ENCODE data around the gene GPC3. TPM values are rescaled to one million over a fixed set of nuclear protein-coding genes. Genes with fewer than 3 reads are reported as not detected.

Gene GPC3
- total RNA-seq, 6 experiments from 2014 or later = 0.31 to 6.8 (median 1.8) TPM

DNA sequence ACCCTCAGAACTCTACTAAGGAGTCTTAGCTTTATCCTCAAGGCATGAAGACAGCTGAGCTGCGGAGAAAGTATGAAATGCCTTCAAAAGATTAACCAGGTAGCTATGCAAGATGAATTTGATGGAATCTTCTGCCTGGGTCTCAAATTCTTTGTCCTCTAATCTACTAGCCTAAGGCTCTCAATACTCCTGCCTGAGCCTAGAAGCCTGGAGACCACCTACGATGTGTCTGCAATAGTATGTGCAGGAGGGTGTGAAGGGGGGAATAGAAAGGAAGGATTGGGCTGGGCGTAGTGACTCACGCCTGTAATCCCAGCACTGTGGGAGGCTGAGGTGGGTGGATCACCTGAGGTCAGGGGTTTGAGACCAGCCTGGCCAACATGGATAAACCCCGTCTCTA lies 391.9 kb downstream of the GPC3 start:
- H3K4me3 ChIP-seq = no peak overlapping the region
- no peak for TF ChIP-seq POLR2A (IDR thresholded peaks at IDR 0.05)
- TF ChIP-seq, protein P1, sequence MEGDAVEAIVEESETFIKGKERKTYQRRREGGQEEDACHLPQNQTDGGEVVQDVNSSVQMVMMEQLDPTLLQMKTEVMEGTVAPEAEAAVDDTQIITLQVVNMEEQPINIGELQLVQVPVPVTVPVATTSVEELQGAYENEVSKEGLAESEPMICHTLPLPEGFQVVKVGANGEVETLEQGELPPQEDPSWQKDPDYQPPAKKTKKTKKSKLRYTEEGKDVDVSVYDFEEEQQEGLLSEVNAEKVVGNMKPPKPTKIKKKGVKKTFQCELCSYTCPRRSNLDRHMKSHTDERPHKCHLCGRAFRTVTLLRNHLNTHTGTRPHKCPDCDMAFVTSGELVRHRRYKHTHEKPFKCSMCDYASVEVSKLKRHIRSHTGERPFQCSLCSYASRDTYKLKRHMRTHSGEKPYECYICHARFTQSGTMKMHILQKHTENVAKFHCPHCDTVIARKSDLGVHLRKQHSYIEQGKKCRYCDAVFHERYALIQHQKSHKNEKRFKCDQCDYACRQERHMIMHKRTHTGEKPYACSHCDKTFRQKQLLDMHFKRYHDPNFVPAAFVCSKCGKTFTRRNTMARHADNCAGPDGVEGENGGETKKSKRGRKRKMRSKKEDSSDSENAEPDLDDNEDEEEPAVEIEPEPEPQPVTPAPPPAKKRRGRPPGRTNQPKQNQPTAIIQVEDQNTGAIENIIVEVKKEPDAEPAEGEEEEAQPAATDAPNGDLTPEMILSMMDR (IDR thresholded peaks at IDR 0.05) = no peak
- DNase-seq (no peak), ATAC-seq (no peak)
- H3K36me3 ChIP-seq = no peaks in the 10 kb centered on the region
- H3K27me3 ChIP-seq = no peaks in the 10 kb centered on the region
- intact Hi-C loops (cut with DNase I) = no loop called here
- 62% methylated on average over 4 of the region's 5 CpGs for WGBS (ENCODE audit: insufficient coverage, low coverage, low lambda C conversion rate, missing lambda C conversion rate)
- no peak overlapping the region for H3K27ac ChIP-seq
- H3K4me1 ChIP-seq = no peaks in the 10 kb centered on the region
- H3K9me3 ChIP-seq = no peaks in the 10 kb centered on the region

DNA sequence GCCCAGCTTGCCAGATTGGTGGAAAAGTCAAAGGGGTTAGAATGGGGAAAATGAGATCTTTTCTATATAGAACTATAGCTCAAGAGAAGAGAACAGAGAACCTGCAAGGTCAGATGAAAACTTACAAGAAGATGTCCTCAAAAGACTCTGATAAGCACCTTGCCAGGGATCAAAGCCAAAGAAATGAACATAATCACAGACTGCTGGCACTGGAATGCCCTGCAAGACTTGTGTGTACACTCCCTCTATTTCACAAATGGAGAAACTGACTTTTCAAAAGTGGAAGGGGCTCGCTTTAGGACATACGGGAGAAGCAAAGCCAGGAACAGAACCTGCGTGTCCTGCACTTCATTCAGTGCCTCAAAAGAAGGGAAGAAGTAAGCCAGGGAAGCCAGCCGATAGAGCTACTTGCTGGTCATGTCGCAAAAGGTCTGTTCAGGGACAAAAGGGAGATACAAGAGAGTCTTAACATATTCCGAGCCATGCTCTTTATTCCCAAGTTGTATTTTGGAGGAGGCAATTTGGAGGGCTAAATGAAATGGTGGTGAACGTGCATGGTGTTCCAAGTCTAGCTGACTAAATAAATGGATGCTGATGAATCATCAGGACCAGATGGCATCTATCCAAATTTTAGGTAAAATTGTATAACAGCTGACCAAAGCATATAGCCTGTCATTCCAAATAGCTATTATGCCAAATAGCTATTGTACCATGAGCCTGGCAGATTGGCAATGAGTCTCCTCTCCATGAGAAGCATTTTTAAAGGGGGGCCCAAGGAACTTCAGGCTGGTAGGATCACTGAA lies 394.5 kb downstream of the GPC3 start:
- Histone ChIP-seq H3K27me3 (no peaks in the 10 kb centered on the region), H3K36me3 (no peaks in the 10 kb centered on the region), H3K27ac (no peak overlapping the region), H3K9me3 (no peaks in the 10 kb centered on the region), H3K4me1 (no peaks in the 10 kb centered on the region), H3K4me3 (no peak overlapping the region)
- WGBS (ENCODE audit: insufficient coverage, low coverage, low lambda C conversion rate, missing lambda C conversion rate) = 53% methylated on average over 6 of the region's 7 CpGs
- no peak for TF ChIP-seq POLR2A (IDR thresholded peaks at IDR 0.05)
- TF ChIP-seq, protein P1 (IDR thresholded peaks at IDR 0.05) = no peak
- ATAC-seq = no peak
- no peak for DNase-seq
- intact Hi-C loops (cut with DNase I) = no loop called here

DNA sequence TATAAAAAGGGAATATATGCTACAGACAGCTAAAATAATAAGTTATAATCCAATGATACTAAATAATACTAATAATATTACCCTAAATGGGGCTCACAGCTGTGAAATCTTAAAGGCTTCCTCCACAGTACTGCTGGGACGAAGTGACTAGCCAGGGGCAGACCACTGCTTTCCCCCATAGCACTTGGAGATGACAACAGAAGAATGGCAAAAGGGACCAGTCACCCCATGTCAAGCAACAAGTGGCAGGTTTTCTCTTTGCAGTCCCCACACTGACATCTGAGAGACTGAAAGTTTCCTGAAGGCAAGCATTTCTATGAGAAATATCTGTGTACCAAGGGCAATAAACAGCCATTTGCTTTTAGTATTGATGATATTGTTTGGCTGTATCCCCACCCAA lies 396.6 kb downstream of the GPC3 start:
- intact Hi-C loops (cut with DNase I) = no loop called here
- Histone ChIP-seq H3K27ac (no peak overlapping the region), H3K9me3 (no peaks in the 10 kb centered on the region), H3K36me3 (no peaks in the 10 kb centered on the region), H3K4me3 (no peak overlapping the region), H3K4me1 (no peaks in the 10 kb centered on the region), H3K27me3 (no peaks in the 10 kb centered on the region)
- no peak for TF ChIP-seq POLR2A (IDR thresholded peaks at IDR 0.05)
- TF ChIP-seq, protein P1 (IDR thresholded peaks at IDR 0.05) = no peak
- DNase-seq (no peak), ATAC-seq (no peak)
- 40% methylated on average over 1 of the region's 1 CpG for WGBS (ENCODE audit: insufficient coverage, low coverage, low lambda C conversion rate, missing lambda C conversion rate)

DNA sequence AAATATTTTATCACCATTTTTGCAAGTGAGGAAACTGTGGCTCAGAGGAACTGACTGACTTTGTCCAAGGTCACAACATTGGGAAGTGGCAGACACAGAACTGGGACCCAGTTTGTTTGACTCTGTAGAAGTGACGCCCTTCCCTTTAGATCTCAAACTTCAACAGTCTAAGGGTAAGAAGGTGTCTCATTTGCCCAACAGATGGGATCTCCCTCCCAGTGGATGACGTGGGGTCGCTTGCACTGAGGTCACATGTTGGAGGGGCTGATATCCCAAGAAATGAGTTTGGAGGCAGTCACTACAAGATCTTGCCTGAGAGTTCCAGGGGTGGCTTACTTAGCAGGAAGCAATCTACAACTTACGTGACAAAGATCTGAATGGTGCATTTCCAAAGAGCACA lies 397.6 kb downstream of the GPC3 start:
- Histone ChIP-seq H3K27ac (no peak overlapping the region), H3K36me3 (no peaks in the 10 kb centered on the region), H3K27me3 (no peaks in the 10 kb centered on the region), H3K4me1 (no peaks in the 10 kb centered on the region), H3K4me3 (no peak overlapping the region), H3K9me3 (no peaks in the 10 kb centered on the region)
- ATAC-seq = no peak
- TF ChIP-seq, protein P1 (IDR thresholded peaks at IDR 0.05) = no peak
- no peak for TF ChIP-seq POLR2A (IDR thresholded peaks at IDR 0.05)
- DNase-seq = no peak
- 60% methylated on average over 4 of the region's 4 CpGs for WGBS (ENCODE audit: insufficient coverage, low coverage, low lambda C conversion rate, missing lambda C conversion rate)
- intact Hi-C loops (cut with DNase I) = no loop called here

All from right lobe of liver (tissue), 6 donors.